Fibroblast of lung (primary cell): ENCODE results near the gene IMPG1. TPM values are rescaled to one million over a fixed set of nuclear protein-coding genes. Genes with fewer than 3 reads are reported as not detected.

Experiments used
- DNase-seq, 2 donors: peaks; one replicate each; pipeline versions ENCODE4 v3.0.0 to v3.0.0-alpha.2; 2010; ENCODE audit warnings: low read depth in 2 of 2
- H2AFZ ChIP-seq: 2 replicates; pipeline ENCODE4 v1.5.1; 2012; ENCODE audit warnings: low read length, control low read depth, inconsistent platforms
- H3K27ac ChIP-seq: 2 replicates; pipeline ENCODE4 v1.5.1; 2011; ENCODE audit warnings: low read length, control low read depth; ENCODE audit not compliant: insufficient read depth
- H3K27me3 ChIP-seq: 2 replicates; pipeline ENCODE4 v1.5.1; 2011; ENCODE audit warnings: mild to moderate bottlenecking, low read length; ENCODE audit not compliant: control insufficient read depth, insufficient read depth
- H3K36me3 ChIP-seq: 2 replicates; pipeline ENCODE4 v1.5.1; 2011; ENCODE audit warnings: low read length; ENCODE audit not compliant: control insufficient read depth, insufficient read depth
- H3K4me1 ChIP-seq: 2 replicates; pipeline ENCODE4 v1.5.1; 2011; ENCODE audit warnings: low read length; ENCODE audit not compliant: control insufficient read depth, insufficient read depth; ENCODE audit errors: extremely low read depth
- H3K4me2 ChIP-seq: 2 replicates; pipeline ENCODE4 v1.5.1; 2011; ENCODE audit warnings: low read length, control low read depth; ENCODE audit not compliant: insufficient read depth; ENCODE audit errors: extremely low read depth
- H3K4me3 ChIP-seq, 4 experiments: fragments of 200-600 bp in 1 of 4; sonication (generic) in 1 of 4; replicated peaks in 1 of 4; 2 replicates each; pipeline ENCODE4 v1.5.1; 2011 to 2016; ENCODE audit warnings: low read length in 4 of 4, low read depth in 3 of 4, mild to moderate bottlenecking in 3 of 4, control low read depth in 2 of 4, inconsistent platforms in 1 of 4, mixed read lengths in 1 of 4; ENCODE audit not compliant: insufficient read depth in 1 of 4; ENCODE audit errors: control extremely low read depth in 1 of 4
- H3K79me2 ChIP-seq: 2 replicates; pipeline ENCODE4 v1.5.1; 2012; ENCODE audit warnings: mild to moderate bottlenecking, low read length, inconsistent platforms; ENCODE audit not compliant: control insufficient read depth, insufficient read depth
- H3K9ac ChIP-seq: 2 replicates; pipeline ENCODE4 v1.5.1; 2011; ENCODE audit warnings: mild to moderate bottlenecking, low read length, control low read depth; ENCODE audit not compliant: insufficient read depth
- H3K9me3 ChIP-seq: 2 replicates; pipeline ENCODE4 v1.5.1; 2012; ENCODE audit warnings: low read depth, low read length; ENCODE audit not compliant: control insufficient read depth, insufficient read depth
- H4K20me1 ChIP-seq: 2 replicates; pipeline ENCODE4 v1.5.1; 2011; ENCODE audit warnings: low read length; ENCODE audit not compliant: control insufficient read depth, insufficient read depth; ENCODE audit errors: extremely low read depth
- EZH2 ChIP-seq: IDR thresholded peaks from 2 replicates; pipeline ENCODE4 v1.5.1; 2012; ENCODE audit warnings: low read length, control low read depth, mild to moderate bottlenecking; ENCODE audit errors: missing control alignments
- polyA minus RNA-seq: library from RNA; depleted of rRNA, polyadenylated mRNA; stranded (reverse); fragments of >200 nt; gene quantifications from 2 replicates; pipeline ENCODE4 v1.2.3, GENCODE V29; 2011; ENCODE audit warnings: low replicate concordance
- polyA plus RNA-seq, 2 donors: library from polyadenylated mRNA; depleted of rRNA in 1 of 2; stranded (reverse) in 1 of 2; unstranded in 1 of 2; fragments of >200 nt; gene quantifications; 2 replicates each; pipeline ENCODE4 v1.2.1, GENCODE V29; 2011 to 2012; ENCODE audit warnings: missing spikeins in 1 of 2
- total RNA-seq: library from RNA; depleted of rRNA; stranded (reverse); fragments of >200 nt; gene quantifications from 2 replicates; pipeline ENCODE4 v1.2.1, GENCODE V29; 2014
- TF ChIP-seq, protein P1 (sequence below), 2 donors: IDR thresholded peaks in 1 of 2; conservative IDR thresholded peaks in 1 of 2; 1 replicate in 1 of 2; 2 replicates in 1 of 2; pipeline ENCODE4 v1.5.1; 2011 to 2012; ENCODE audit warnings: low read length in 2 of 2, control low read depth in 1 of 2, inconsistent platforms in 1 of 2, low read depth in 1 of 2, mild to moderate bottlenecking in 1 of 2

IMPG1 gene, protein sequence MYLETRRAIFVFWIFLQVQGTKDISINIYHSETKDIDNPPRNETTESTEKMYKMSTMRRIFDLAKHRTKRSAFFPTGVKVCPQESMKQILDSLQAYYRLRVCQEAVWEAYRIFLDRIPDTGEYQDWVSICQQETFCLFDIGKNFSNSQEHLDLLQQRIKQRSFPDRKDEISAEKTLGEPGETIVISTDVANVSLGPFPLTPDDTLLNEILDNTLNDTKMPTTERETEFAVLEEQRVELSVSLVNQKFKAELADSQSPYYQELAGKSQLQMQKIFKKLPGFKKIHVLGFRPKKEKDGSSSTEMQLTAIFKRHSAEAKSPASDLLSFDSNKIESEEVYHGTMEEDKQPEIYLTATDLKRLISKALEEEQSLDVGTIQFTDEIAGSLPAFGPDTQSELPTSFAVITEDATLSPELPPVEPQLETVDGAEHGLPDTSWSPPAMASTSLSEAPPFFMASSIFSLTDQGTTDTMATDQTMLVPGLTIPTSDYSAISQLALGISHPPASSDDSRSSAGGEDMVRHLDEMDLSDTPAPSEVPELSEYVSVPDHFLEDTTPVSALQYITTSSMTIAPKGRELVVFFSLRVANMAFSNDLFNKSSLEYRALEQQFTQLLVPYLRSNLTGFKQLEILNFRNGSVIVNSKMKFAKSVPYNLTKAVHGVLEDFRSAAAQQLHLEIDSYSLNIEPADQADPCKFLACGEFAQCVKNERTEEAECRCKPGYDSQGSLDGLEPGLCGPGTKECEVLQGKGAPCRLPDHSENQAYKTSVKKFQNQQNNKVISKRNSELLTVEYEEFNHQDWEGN
- not detected in 2 replicates for total RNA-seq
- polyA plus RNA-seq = 0.05 and 0.17 TPM in 2 replicates
- polyA plus RNA-seq (2012) = 0.03 TPM in 1 of 2 replicates, not detected in the other
- not detected in 2 replicates for polyA minus RNA-seq

DNA sequence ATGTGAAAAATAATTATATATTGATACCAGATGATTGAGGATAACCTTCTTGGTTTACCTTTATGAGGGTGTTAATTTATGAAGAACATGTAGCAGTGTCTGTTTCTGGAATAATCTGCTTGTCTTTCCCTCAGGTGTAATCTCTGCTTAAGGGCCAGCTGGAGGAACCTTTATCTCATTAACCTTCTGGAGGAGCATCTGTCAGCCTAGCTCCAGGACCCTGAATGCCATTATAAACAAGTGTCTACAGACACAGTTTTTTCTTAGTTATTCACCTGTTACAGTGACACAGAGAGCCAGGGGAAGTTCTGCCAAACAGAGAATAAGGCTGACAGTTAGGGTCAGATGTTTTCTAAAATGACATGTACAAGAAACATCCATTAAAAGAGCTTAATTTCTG, at the start of gene IMPG1:
Gene IMPG1, minus strand, starts transcription at position 101 of the 400 bp plus-strand sequence. CDS start 174 bp downstream, outside the sequence.
- no peak within 1 kb of the TSS for H3K9ac ChIP-seq
- no peak within 1 kb of the TSS for H3K4me2 ChIP-seq
- H3K9me3 ChIP-seq = no peaks in the 10 kb centered on the region
- no peak within 1 kb of the TSS for H3K27ac ChIP-seq
- no peaks in the 10 kb centered on the region for H4K20me1 ChIP-seq
- DNase-seq = no peak
- no peaks in the 10 kb centered on the region for H3K79me2 ChIP-seq
- H3K36me3 ChIP-seq = no peaks in the 10 kb centered on the region
- no peaks in the 10 kb centered on the region for H3K4me1 ChIP-seq
- H3K27me3 ChIP-seq = no peaks in the 10 kb centered on the region
- H2AFZ ChIP-seq = no peak within 1 kb of the TSS
- TF ChIP-seq, protein P1, sequence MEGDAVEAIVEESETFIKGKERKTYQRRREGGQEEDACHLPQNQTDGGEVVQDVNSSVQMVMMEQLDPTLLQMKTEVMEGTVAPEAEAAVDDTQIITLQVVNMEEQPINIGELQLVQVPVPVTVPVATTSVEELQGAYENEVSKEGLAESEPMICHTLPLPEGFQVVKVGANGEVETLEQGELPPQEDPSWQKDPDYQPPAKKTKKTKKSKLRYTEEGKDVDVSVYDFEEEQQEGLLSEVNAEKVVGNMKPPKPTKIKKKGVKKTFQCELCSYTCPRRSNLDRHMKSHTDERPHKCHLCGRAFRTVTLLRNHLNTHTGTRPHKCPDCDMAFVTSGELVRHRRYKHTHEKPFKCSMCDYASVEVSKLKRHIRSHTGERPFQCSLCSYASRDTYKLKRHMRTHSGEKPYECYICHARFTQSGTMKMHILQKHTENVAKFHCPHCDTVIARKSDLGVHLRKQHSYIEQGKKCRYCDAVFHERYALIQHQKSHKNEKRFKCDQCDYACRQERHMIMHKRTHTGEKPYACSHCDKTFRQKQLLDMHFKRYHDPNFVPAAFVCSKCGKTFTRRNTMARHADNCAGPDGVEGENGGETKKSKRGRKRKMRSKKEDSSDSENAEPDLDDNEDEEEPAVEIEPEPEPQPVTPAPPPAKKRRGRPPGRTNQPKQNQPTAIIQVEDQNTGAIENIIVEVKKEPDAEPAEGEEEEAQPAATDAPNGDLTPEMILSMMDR (conservative IDR thresholded peaks at IDR 0.05 in 1 of 2, IDR thresholded peaks at IDR 0.05 in 1 of 2; ENCODE audit: low read depth in 1 of 2, low read length in 2 of 2) = no peak
- no peak for TF ChIP-seq EZH2
- no peak within 1 kb of the TSS for H3K4me3 ChIP-seq

DNA sequence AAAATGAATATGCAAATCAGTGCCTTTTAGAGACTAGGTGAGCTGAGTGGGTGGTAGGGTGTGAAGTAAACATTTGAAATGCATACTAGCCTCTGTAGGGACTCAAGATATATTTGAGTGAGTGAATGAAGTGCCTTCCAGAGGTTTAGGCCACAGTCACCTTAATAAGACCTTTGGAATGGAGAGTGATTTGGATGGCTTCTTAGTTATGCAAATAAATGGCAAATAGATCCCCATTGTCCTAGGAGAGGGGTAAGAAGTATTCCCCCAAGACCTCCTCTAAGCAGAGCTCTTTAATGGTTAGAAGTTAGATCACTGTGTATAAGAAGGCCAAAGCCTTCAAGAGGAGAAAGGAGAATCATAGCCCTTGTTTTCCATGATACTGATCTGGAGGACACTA, 47.8 kb upstream of the IMPG1 start:
- Histone ChIP-seq H3K4me1 (no peaks in the 10 kb centered on the region), H3K27ac (no peak overlapping the region), H2AFZ (no peak overlapping the region), H3K4me3 (no peak overlapping the region), H3K9me3 (no peaks in the 10 kb centered on the region), H3K36me3 (no peaks in the 10 kb centered on the region), H3K27me3 (no peaks in the 10 kb centered on the region), H4K20me1 (no peaks in the 10 kb centered on the region), H3K4me2 (no peak overlapping the region), H3K79me2 (no peaks in the 10 kb centered on the region), H3K9ac (no peak overlapping the region)
- TF ChIP-seq, protein P1 (conservative IDR thresholded peaks at IDR 0.05 in 1 of 2, IDR thresholded peaks at IDR 0.05 in 1 of 2; ENCODE audit: low read depth in 1 of 2, low read length in 2 of 2) = no peak
- no peak for TF ChIP-seq EZH2
- no peak for DNase-seq

DNA sequence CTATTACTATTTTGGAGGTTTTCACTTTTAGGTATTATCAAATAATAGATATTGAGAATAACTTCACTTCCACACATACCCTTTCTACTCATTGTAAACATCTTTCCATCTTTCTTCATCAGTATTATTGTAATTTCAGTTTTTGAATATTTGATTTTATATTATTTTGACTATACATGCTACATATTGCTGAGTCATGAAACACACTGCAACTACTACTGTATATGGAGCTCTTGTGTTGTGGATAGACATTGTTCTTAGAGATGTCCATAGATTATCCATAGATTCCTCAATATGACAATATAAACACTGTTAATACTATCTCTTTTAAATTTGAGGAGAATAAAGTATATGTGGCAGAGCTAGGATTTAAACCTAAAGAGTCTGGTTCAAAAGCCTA, 819 bp upstream of the IMPG1 start:
- H3K27ac ChIP-seq = no peak overlapping the region
- TF ChIP-seq, protein P1 (conservative IDR thresholded peaks at IDR 0.05 in 1 of 2, IDR thresholded peaks at IDR 0.05 in 1 of 2; ENCODE audit: low read depth in 1 of 2, low read length in 2 of 2) = no peak
- no peak for TF ChIP-seq EZH2

More for the DNA sequence above, 819 bp upstream of the IMPG1 start:
- Histone ChIP-seq H2AFZ (no peak overlapping the region), H3K27me3 (no peaks in the 10 kb centered on the region), H3K9ac (no peak overlapping the region), H3K4me3 (no peak overlapping the region), H3K9me3 (no peaks in the 10 kb centered on the region), H3K4me1 (no peaks in the 10 kb centered on the region), H3K79me2 (no peaks in the 10 kb centered on the region), H3K4me2 (no peak overlapping the region), H3K36me3 (no peaks in the 10 kb centered on the region), H4K20me1 (no peaks in the 10 kb centered on the region)
- no peak for DNase-seq
